ENCODE data around the gene HIBADH. TPM values are rescaled to one million over a fixed set of nuclear protein-coding genes. Genes with fewer than 3 reads are reported as not detected.

HIBADH gene
- total RNA-seq, 1 experiment from 2014 or later, result 31.2 TPM

- no peak for TF ChIP-seq CTCF (IDR thresholded peaks at IDR 0.05)
- TF ChIP-seq TCF7L2 (IDR thresholded peaks at IDR 0.05; ENCODE audit: low read depth, low read length), result no peak
- TF ChIP-seq POLR2AphosphoS5 (IDR thresholded peaks at IDR 0.05; ENCODE audit: low read depth, low read length), result no peak
- no peak for TF ChIP-seq SIN3A (IDR thresholded peaks at IDR 0.05; ENCODE audit: borderline replicate concordance, insufficient read depth, low read depth, low read length)
- TF ChIP-seq REST (IDR thresholded peaks at IDR 0.05; ENCODE audit: insufficient read depth in 1 of 2, low read depth in 2 of 2, low read length in 1 of 2), result no peak
- no peak overlapping the region for H3K27ac ChIP-seq (ENCODE audit: low read length)
- DNase-seq (ENCODE audit: low read depth, low spot score) (no peak), ATAC-seq (no peak)
- no peaks in the 10 kb centered on the region for H3K4me1 ChIP-seq (ENCODE audit: control insufficient read depth, insufficient read depth, low read length)
- intact Hi-C loops (cut with micrococcal nuclease; ENCODE audit: unreplicated experiment) (no loop called here), in situ Hi-C loops (cut with HindIII; ENCODE audit: low pct_unique_long_range_greater_than_20kb, low sequenced_read_pairs) (no loop called here)
- ChIA-PET CTCF (interaction anchor here (0.6 kb wide), 1 partner anchor 81 kb away, joined by 3 read pairs; no protein-coding TSS in a partner anchor), POLR2A (no interaction called here)
- H3K9me3 ChIP-seq (ENCODE audit: control insufficient read depth, insufficient read depth, low read depth, low read length), result no peaks in the 10 kb centered on the region
- BruUV-seq (replicated peaks), result no TSS peak
- H3K27me3 ChIP-seq (ENCODE audit: control insufficient read depth, insufficient read depth, low read length), result no peaks in the 10 kb centered on the region
- H3K36me3 ChIP-seq (ENCODE audit: control insufficient read depth, insufficient read depth, low read length), result no peaks in the 10 kb centered on the region
- H3K4me3 ChIP-seq (ENCODE audit: low read depth in 2 of 2, low read length in 2 of 2), result no peak overlapping the region
Measured at GRCh38 chr7:27686315-27686714, 23.6 kb upstream of the HIBADH start.

- ChIA-PET CTCF (interaction anchor here (0.6 kb wide), 1 partner anchor 82 kb away, joined by 3 read pairs; no protein-coding TSS in a partner anchor), POLR2A (no interaction called here)
- no TSS peak for BruUV-seq (replicated peaks)
- ATAC-seq (no peak), DNase-seq (ENCODE audit: low read depth, low spot score) (no peak)
- Histone ChIP-seq H3K27ac (ENCODE audit: low read length) (no peak overlapping the region), H3K36me3 (ENCODE audit: control insufficient read depth, insufficient read depth, low read length) (no peaks in the 10 kb centered on the region), H3K4me1 (ENCODE audit: control insufficient read depth, insufficient read depth, low read length) (no peaks in the 10 kb centered on the region), H3K9me3 (ENCODE audit: control insufficient read depth, insufficient read depth, low read depth, low read length) (no peaks in the 10 kb centered on the region), H3K27me3 (ENCODE audit: control insufficient read depth, insufficient read depth, low read length) (no peaks in the 10 kb centered on the region), H3K4me3 (ENCODE audit: low read depth in 2 of 2, low read length in 2 of 2) (no peak overlapping the region)
- intact Hi-C loops (cut with micrococcal nuclease; ENCODE audit: unreplicated experiment) (no loop called here), in situ Hi-C loops (cut with HindIII; ENCODE audit: low pct_unique_long_range_greater_than_20kb, low sequenced_read_pairs) (no loop called here)
- TF ChIP-seq SIN3A (IDR thresholded peaks at IDR 0.05; ENCODE audit: borderline replicate concordance, insufficient read depth, low read depth, low read length), result no peak
Measured at GRCh38 chr7:27685893-27686292, 23.2 kb upstream of the HIBADH start.

GRCh38 chr7:27685209-27685608 is 22.5 kb upstream of the HIBADH start:
- intact Hi-C loops (cut with micrococcal nuclease; ENCODE audit: unreplicated experiment), result no loop called here
- BruUV-seq (replicated peaks), result no TSS peak
- in situ Hi-C loops (cut with HindIII; ENCODE audit: low pct_unique_long_range_greater_than_20kb, low sequenced_read_pairs), result no loop called here
- no peak overlapping the region for H3K27ac ChIP-seq (ENCODE audit: low read length)
- CTCF ChIA-PET, result no interaction called here
- DNase-seq (ENCODE audit: low read depth, low spot score), result no peak
- POLR2A ChIA-PET, result no interaction called here
- no peaks in the 10 kb centered on the region for H3K27me3 ChIP-seq (ENCODE audit: control insufficient read depth, insufficient read depth, low read length)
- H3K36me3 ChIP-seq (ENCODE audit: control insufficient read depth, insufficient read depth, low read length), result no peaks in the 10 kb centered on the region
- no peak for TF ChIP-seq TCF7L2 (IDR thresholded peaks at IDR 0.05; ENCODE audit: low read depth, low read length)
- no peak for TF ChIP-seq CTCF (IDR thresholded peaks at IDR 0.05)
- TF ChIP-seq REST (IDR thresholded peaks at IDR 0.05; ENCODE audit: insufficient read depth in 1 of 2, low read depth in 2 of 2, low read length in 1 of 2), result no peak
- TF ChIP-seq SIN3A (IDR thresholded peaks at IDR 0.05; ENCODE audit: borderline replicate concordance, insufficient read depth, low read depth, low read length), result no peak
- H3K4me3 ChIP-seq (ENCODE audit: low read depth in 2 of 2, low read length in 2 of 2), result no peak overlapping the region
- ATAC-seq, result no peak
- no peaks in the 10 kb centered on the region for H3K9me3 ChIP-seq (ENCODE audit: control insufficient read depth, insufficient read depth, low read depth, low read length)
- H3K4me1 ChIP-seq (ENCODE audit: control insufficient read depth, insufficient read depth, low read length), result no peaks in the 10 kb centered on the region

Measured in Panc1 (cell line).